Urinary bladder (tissue), 4 donors: Measurements from ENCODE around the gene VPS8. TPM values are rescaled to one million over a fixed set of nuclear protein-coding genes. Genes with fewer than 3 reads are reported as not detected.

Source experiments
- DNase-seq: peaks from one replicate; pipeline ENCODE4 v3.0.0-alpha.2; 2015; ENCODE audit errors: extremely low spot score
- H3K27ac ChIP-seq: one replicate; pipeline ENCODE4 v1.5.1; 2013; ENCODE audit warnings: low read depth, mild to moderate bottlenecking, moderate library complexity
- H3K36me3 ChIP-seq: one replicate; pipeline ENCODE4 v1.6.1; 2013; ENCODE audit warnings: mild to moderate bottlenecking, moderate library complexity; ENCODE audit not compliant: insufficient read depth
- H3K4me1 ChIP-seq: one replicate; pipeline ENCODE4 v1.6.1; 2013; ENCODE audit warnings: mild to moderate bottlenecking, moderate library complexity; ENCODE audit not compliant: insufficient read depth
- H3K4me3 ChIP-seq: one replicate; pipeline ENCODE4 v1.5.1; 2013; ENCODE audit warnings: low read depth, low read length
- WGBS: extraction: QIAGEN DNeasy Blood & Tissue Kit; methylation state at CpG from one replicate; pipeline ENCODE4 v1.1.7; 2013; 5-methylcytosine and 5-hydroxymethylcytosine counted together
- polyA plus RNA-seq: library from polyadenylated mRNA; stranded (reverse); fragments of 200-250 nt; gene quantifications from one replicate; pipeline ENCODE4 v1.2.3, GENCODE V29; 2013
- total RNA-seq: library from RNA; depleted of rRNA; stranded (reverse); fragments of >200 nt; gene quantifications from one replicate; pipeline ENCODE4 v1.2.3, GENCODE V29; 2014
- donor health status: healthy with polysubstance abuse.
- donor health status: healthy.

VPS8 gene
- total and polyA plus RNA-seq, 2 donors, result 14.0 to 200 TPM

DNA sequence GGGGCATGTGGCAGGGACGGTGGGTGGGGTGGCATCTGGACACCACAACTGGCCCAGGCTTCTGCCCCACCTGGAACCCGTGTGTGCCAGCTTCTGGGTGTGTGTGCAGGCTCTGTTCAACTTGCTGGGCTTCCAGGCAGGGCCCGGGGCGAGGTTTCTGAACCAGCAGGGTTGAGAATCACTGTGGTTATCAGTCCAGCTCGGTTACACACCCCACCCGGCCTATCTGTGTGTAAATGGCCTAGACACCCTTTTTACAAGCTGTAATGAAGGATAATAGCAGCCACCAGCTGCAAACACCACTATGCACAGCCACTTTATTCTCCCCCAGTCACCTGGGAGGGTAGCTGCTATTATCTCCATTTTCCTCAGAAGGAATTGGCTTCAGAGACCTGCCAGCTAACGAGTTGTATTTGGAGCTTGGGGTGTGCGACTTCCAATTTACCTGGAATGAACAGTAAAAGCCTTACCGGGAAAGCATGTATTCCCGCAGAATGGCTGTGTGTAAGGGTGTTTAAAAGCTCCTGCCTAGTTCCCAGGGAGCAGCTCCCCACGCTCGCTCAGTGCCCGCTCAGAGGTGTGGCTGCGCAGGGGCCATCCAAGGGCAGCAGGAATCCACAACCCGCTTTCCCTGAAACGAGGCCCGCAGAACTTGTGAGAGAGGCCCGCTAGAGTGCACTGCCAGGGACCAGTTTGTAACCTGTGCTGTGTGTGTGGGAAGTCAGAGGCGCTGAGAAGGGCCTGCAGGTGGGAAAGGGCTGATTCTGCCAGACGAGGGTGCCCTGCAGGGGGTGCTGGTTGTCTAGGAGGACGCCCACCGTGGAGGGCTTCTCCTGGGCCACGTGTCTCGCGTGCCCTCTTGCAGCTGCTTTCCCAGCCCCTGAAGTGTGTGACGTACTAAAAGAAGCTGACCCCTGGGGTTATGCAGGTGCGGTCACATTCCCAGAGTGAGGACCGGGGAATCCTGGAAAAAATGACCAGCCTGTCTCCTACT, 257.4 kb downstream of the VPS8 start:
- no peaks in the 10 kb centered on the region for H3K4me1 ChIP-seq
- no peak overlapping the region for H3K27ac ChIP-seq
- 60% methylated on average over 28 of the region's 28 CpGs for WGBS
- no peak overlapping the region for H3K4me3 ChIP-seq
- H3K36me3 ChIP-seq, result no peaks in the 10 kb centered on the region
- DNase-seq, result no peak

DNA sequence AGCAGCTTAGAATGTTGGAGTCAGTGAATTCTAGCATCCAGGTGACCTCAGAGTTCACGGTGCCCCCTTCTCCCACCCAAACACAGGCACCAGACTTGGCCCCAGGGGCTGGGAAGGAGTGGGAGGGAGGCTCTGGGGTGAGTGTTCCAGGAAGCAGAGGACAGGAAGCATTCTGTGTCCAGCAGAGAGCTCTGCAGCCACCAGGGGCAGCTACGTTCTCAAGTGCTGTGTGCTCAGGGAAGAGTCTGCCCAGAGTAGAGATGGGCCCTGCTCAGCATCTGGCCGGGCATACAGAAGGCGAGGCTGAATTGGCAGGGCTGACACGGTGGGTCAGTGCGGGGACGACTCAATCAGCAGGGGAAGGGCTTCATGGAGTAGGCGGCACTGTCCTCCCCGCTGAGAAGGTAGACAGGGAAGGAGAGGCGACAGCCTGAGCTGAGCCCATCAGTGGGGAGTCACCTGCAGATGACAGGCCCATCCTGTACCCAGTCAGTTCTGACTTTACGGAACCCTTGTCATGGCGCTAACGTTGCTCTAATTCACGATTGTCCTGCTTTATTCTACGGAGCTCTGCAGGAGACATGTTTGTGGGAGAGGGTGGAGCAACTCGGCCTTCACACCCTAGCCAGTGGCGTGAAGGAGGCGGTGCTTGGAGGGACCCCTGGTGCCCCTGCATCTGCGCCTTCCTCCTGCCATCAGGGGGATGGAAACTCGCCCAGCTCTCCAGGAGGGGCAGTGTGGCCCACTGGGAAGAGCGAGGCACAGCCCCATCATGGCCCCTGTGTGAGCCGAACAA, 258.7 kb downstream of the VPS8 start:
- DNase-seq, result no peak
- Histone ChIP-seq H3K4me3 (no peak overlapping the region), H3K27ac (no peak overlapping the region), H3K36me3 (no peaks in the 10 kb centered on the region), H3K4me1 (no peaks in the 10 kb centered on the region)
- WGBS, result 72% methylated on average over 22 of the region's 22 CpGs

DNA sequence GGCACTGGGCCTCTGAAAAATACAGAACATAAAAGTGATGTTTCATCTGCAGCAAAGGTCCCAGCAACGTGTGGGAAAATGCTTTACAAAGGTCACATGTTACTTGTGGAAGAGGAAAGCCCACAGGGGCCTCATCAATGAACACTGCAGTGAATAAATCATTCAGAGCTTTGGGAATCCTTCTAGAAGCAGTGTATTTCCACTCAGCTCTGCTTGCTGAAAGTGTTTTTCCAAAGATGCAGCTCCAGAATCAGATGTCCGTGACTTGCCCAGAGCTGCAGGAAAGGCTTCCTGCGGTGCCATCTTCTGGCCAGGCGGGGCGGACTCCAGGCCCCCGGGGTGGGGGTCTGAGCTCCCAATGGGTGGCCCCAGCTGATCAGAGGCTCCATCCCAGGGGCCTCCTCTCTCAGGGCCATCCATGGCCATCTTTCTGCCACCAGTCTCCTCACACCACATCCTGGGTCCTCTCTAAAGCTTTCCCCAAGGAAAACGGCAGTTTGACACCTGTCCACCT, 259.4 kb downstream of the VPS8 start:
- WGBS, result 59% methylated on average over 7 of the region's 7 CpGs
- Histone ChIP-seq H3K27ac (no peak overlapping the region), H3K4me1 (no peaks in the 10 kb centered on the region), H3K36me3 (no peaks in the 10 kb centered on the region), H3K4me3 (no peak overlapping the region)
- DNase-seq, result no peak

DNA sequence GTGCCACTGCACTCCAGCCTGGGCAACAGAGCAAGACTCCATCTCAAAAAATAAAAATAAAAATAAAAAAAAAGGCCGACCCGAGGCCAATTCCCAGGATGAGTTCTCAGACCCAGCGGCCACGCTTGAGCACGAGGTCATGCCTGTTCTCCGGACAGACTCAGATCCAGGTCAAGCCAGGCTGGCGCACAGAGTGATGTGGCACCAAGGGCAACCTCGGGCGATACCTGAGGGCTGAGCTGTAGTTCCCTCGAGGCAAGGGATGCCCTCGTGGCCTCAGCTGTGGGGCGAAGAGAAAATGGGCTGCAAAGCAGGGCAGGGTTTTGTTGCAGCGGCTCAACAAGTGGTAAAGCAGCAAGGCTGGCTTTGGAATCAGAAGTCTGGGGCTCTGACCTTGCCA, 263.6 kb downstream of the VPS8 start:
- no peak for DNase-seq
- H3K27ac ChIP-seq, result no peak overlapping the region
- no peaks in the 10 kb centered on the region for H3K4me1 ChIP-seq
- no peaks in the 10 kb centered on the region for H3K36me3 ChIP-seq
- no peak overlapping the region for H3K4me3 ChIP-seq
- 91% methylated on average over 13 of the region's 13 CpGs for WGBS

DNA sequence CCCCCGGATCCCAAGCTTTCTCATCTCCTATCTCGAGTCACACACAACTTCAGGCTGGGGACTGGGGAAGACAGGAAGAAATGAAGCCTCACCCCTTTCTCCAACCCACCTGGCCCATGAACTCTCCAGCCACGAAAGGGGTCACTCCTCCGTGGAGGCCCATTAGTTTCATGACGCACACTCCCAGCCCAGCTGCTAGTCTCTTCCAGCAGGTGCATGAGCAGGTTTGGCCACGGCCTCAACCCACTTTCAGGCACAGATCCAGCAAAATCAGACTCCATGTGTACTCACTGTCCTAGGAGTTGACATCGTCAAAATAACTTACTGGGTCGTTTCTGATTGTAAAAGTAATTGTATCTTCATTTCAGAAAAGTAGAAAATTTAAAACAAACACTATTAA, 264.3 kb downstream of the VPS8 start:
- Histone ChIP-seq H3K36me3 (no peaks in the 10 kb centered on the region), H3K27ac (no peak overlapping the region), H3K4me1 (no peaks in the 10 kb centered on the region), H3K4me3 (no peak overlapping the region)
- no peak for DNase-seq
- WGBS, result 77% methylated on average over 8 of the region's 8 CpGs

DNA sequence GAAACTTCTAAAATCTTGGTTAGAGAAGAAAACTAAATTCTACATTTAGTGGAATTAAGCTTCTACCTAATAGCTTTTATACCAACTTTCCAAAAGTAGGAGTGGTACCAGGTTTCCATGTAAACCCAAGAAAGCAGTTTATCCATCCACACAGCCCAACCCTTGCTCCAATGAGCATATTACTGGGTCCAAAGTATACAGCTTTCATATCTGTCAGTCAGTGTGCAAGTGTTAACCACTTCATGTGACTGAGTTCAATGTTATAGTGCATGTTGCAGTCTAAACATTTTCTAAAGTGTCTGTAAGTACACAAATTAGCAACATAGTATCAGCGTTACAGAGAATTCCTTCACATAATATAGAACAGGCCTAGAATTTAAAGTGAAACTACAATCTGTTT, 267.7 kb downstream of the VPS8 start:
- Histone ChIP-seq H3K27ac (no peak overlapping the region), H3K4me3 (no peak overlapping the region), H3K36me3 (no peaks in the 10 kb centered on the region), H3K4me1 (no peaks in the 10 kb centered on the region)
- WGBS, result 55% methylated on average over 1 of the region's 1 CpG
- DNase-seq, result no peak

DNA sequence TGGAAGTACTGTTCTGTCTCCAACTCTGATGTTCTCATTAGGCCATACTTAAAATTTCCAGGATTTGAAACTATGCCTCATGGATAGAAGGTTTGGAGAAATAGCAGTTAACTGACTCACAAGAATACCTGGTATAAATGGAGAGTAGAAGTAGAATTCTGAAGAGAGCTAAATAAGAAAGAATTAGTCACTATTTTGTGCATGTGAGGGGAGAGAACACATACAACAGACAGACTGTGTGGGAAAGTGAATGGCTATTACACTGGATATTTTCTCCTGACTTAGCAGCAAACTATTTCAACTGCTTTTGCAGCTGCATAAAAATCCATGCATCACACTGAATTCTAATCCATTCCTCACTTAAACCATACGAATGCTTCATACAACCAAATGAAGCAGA, 269.6 kb downstream of the VPS8 start:
- no peak for DNase-seq
- 86% methylated on average over 1 of the region's 1 CpG for WGBS
- H3K4me3 ChIP-seq, result no peak overlapping the region

GRCh38 chr3:185082149-185082548, 270.2 kb downstream of the VPS8 start:
- WGBS, result 75% methylated on average over 3 of the region's 3 CpGs

More for the DNA sequence above, 269.6 kb downstream of the VPS8 start:
- Histone ChIP-seq H3K36me3 (no peaks in the 10 kb centered on the region), H3K4me1 (no peaks in the 10 kb centered on the region), H3K27ac (no peak overlapping the region)

DNA sequence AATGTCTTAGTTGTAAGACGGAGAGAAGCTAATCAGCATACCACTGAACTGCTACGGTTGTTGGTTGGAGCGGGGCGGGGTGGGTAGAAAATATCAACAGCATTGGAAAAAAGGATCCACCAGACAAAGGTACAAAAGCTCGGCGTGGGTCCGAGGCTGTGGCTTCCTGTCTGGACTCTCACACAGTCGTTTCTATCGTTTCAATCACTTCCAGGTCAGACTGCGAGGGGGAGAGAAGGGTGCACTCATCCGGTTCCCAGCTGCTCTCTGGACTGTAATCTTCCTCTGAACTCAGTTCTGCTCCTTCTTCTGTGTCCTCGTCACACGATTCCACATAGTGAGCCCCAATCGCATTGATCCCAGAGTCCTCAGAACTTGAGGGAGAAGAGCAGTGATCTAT, 270.9 kb downstream of the VPS8 start:
- H3K27ac ChIP-seq, result no peak overlapping the region
- H3K4me3 ChIP-seq, result no peak overlapping the region
- no peaks in the 10 kb centered on the region for H3K4me1 ChIP-seq
- WGBS, result 77% methylated on average over 14 of the region's 14 CpGs
- no peak for DNase-seq
- H3K36me3 ChIP-seq, result no peaks in the 10 kb centered on the region

More at GRCh38 chr3:185082149-185082548, 270.2 kb downstream of the VPS8 start:
- DNase-seq, result no peak
- Histone ChIP-seq H3K4me3 (no peak overlapping the region), H3K4me1 (no peaks in the 10 kb centered on the region), H3K27ac (no peak overlapping the region), H3K36me3 (no peaks in the 10 kb centered on the region)

DNA sequence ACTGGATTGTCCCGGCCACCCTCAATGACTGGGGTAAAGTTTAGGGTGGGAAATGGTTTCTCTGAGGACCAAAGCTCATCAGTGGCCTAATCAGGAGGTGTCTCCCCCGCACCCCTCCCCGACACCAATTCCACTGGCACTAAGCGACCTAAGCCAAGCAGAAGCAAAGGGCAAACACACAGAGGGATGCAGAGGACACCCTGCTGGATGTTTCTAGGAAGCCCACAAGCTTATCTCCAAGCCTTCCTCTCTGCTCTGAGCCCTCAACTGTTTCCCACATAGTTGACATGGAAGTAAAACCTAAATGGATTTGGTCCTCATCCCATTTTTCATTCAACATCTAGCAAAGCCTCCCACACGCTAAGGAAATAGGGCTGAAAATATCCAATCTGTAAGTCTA, 272.4 kb downstream of the VPS8 start:
- Histone ChIP-seq H3K36me3 (no peaks in the 10 kb centered on the region), H3K27ac (no peak overlapping the region), H3K4me3 (no peak overlapping the region), H3K4me1 (no peaks in the 10 kb centered on the region)
- 85% methylated on average over 5 of the region's 5 CpGs for WGBS
- DNase-seq, result no peak

- no peak overlapping the region for H3K4me3 ChIP-seq
- H3K36me3 ChIP-seq, result no peaks in the 10 kb centered on the region
- DNase-seq, result no peak
- no peak overlapping the region for H3K27ac ChIP-seq
- no peaks in the 10 kb centered on the region for H3K4me1 ChIP-seq
- 56% methylated on average over 5 of the region's 5 CpGs for WGBS
Observed at GRCh38 chr3:185084901-185085300, 272.9 kb downstream of the VPS8 start.

DNA sequence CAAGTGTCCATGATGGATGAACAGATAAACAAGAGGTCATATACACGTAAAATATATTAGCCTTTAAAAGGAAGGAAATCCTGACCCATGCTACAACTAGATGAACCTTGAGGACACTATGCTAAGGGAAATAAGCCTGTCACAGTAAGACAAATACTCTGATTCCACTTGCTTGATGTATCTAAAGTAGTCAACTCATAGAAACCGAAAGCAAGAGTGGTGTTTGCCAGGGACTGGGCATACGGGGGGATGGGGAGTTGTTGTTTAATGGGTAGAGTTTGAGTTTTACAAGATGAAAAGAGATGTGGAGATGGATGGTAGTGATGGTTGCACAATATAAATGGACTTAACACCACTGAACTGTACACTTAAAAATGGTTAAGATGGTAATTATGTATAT, 275.5 kb downstream of the VPS8 start:
- no peak for DNase-seq
- WGBS, result 71% methylated on average over 3 of the region's 3 CpGs
- H3K4me1 ChIP-seq, result no peaks in the 10 kb centered on the region
- no peaks in the 10 kb centered on the region for H3K36me3 ChIP-seq
- no peak overlapping the region for H3K4me3 ChIP-seq
- no peak overlapping the region for H3K27ac ChIP-seq

DNA sequence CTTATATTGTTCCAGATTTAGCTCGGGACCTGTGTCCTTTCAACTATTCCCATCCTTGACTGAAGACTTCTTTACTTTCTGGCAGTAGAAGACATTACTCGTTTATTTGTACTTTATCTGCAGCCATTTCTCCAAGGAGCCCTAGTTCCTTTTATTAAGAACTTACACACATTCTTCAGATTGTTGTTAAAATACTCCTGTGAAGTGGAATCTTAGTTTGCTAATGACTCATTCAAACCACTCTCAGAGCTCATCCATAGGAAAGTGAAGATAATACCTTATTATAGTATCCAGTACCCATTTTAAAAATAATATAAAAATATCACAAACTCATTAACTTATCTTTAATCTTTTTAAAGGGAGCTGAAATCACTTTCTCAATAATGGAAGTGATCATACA, 277.4 kb downstream of the VPS8 start:
- H3K36me3 ChIP-seq, result no peaks in the 10 kb centered on the region
- no peak overlapping the region for H3K4me3 ChIP-seq
- no peaks in the 10 kb centered on the region for H3K4me1 ChIP-seq
- WGBS, result 55% methylated on average over 2 of the region's 2 CpGs
- no peak overlapping the region for H3K27ac ChIP-seq
- no peak for DNase-seq

- no peak for DNase-seq
- H3K27ac ChIP-seq, result no peak overlapping the region
- H3K4me1 ChIP-seq, result no peaks in the 10 kb centered on the region
- H3K4me3 ChIP-seq, result no peak overlapping the region
- no peaks in the 10 kb centered on the region for H3K36me3 ChIP-seq
Observed at GRCh38 chr3:185089751-185090150, 277.8 kb downstream of the VPS8 start.
